NCI-H2171 (cell line): ENCODE results near the gene TPST2.
"Not testable (repeated sequence)": the region's sequence is repeated elsewhere in the genome, so short reads cannot be mapped to it uniquely, and the experiment has no call there.

Source experiments
- DNase-seq: peaks from one replicate; lab custom pipeline; 2025; lab: John Stamatoyannopoulos, UW

The TPST2 gene

GRCh38 chr22:26589845-26590736 is at the start of gene TPST2:
TPST2 (minus strand) TSS chr22:26590132; CDS start chr22:26541630, 48,502 bp downstream.
- peak; percentile 81 for DNase-seq

- DNase-seq = no peak
These were observed 46.4 kb upstream of the TPST2 start for GRCh38 chr22:26636296-26636695.

- no peak for DNase-seq
These were observed 45.2 kb upstream of the TPST2 start for GRCh38 chr22:26635117-26635516.

GRCh38 chr22:26634189-26634588 is 44.3 kb upstream of the TPST2 start:
- no peak for DNase-seq

GRCh38 chr22:26632422-26633155 is 42.7 kb upstream of the TPST2 start:
- DNase-seq = no peak

- no peak for DNase-seq
These were observed 41.4 kb upstream of the TPST2 start for GRCh38 chr22:26631282-26631681.

- no peak for DNase-seq
These were observed 40.2 kb upstream of the TPST2 start for GRCh38 chr22:26629988-26630761.

GRCh38 chr22:26624803-26625202 is 34.9 kb upstream of the TPST2 start:
- DNase-seq = no peak

GRCh38 chr22:26623984-26624383 is 34.1 kb upstream of the TPST2 start:
- DNase-seq = no peak

GRCh38 chr22:26621663-26622062 is 31.7 kb upstream of the TPST2 start, which contains the start of gene CRYBA4:
CRYBA4 (plus strand) TSS chr22:26621963; CDS start chr22:26622597, 634 bp downstream.
- no peak for DNase-seq

GRCh38 chr22:26620197-26620596 is 30.3 kb upstream of the TPST2 start:
- DNase-seq = no peak

GRCh38 chr22:26619510-26619909 is 29.6 kb upstream of the TPST2 start:
- no peak for DNase-seq

- no peak for DNase-seq
These were observed 28.5 kb upstream of the TPST2 start for GRCh38 chr22:26618455-26618854.

- no peak for DNase-seq
These were observed 27.6 kb upstream of the TPST2 start, which contains the start of gene CRYBB1 for GRCh38 chr22:26617271-26618199. CRYBB1 (minus strand) TSS chr22:26618027; CDS start chr22:26616319, 1,708 bp downstream.

- no peak for DNase-seq
These were observed 26.7 kb upstream of the TPST2 start for GRCh38 chr22:26616650-26617049.

- DNase-seq = no peak
These were observed 26.0 kb upstream of the TPST2 start for GRCh38 chr22:26615830-26616435.

- DNase-seq = peak; percentile 4
These were observed 25.2 kb upstream of the TPST2 start for GRCh38 chr22:26615149-26615548.

GRCh38 chr22:26614322-26614721 is 24.4 kb upstream of the TPST2 start:
- no peak for DNase-seq

- DNase-seq = not testable (repeated sequence)
These were observed 23.8 kb upstream of the TPST2 start for GRCh38 chr22:26613753-26614152.

GRCh38 chr22:26612652-26613051 is 22.7 kb upstream of the TPST2 start:
- DNase-seq = no peak

- DNase-seq = no peak
These were observed 21.1 kb upstream of the TPST2 start for GRCh38 chr22:26610996-26611395.
